ENCODE results near the gene EGFLAM.

The EGFLAM gene

GRCh38 chr5:38364825-38365224, 106.5 kb downstream of the EGFLAM start:
- H3K27me3 ChIP-seq, result no peaks in the 10 kb centered on the region; the same call in 1 of the 2 replicates
- no peak for DNase-seq
- TF ChIP-seq CTCF (IDR thresholded peaks at IDR 0.05; ENCODE audit: low read depth, low read length), result no peak

GRCh38 chr5:38367410-38367809, 109.1 kb downstream of the EGFLAM start:
- no peaks in the 10 kb centered on the region; the same call in 1 of the 2 replicates for H3K27me3 ChIP-seq

More at GRCh38 chr5:38364825-38365224, 106.5 kb downstream of the EGFLAM start:
- H3K4me1 ChIP-seq, result no peaks in the 10 kb centered on the region
- H3K36me3 ChIP-seq, result no peaks in the 10 kb centered on the region
- no peaks in the 10 kb centered on the region for H3K9me3 ChIP-seq
- no peak overlapping the region for H3K4me3 ChIP-seq (ENCODE audit: low read depth, low read length)

GRCh38 chr5:38367966-38368365, 109.6 kb downstream of the EGFLAM start:
- H3K9me3 ChIP-seq, result no peaks in the 10 kb centered on the region
- no peak for DNase-seq
- no peak overlapping the region for H3K4me3 ChIP-seq (ENCODE audit: low read depth, low read length)
- H3K27me3 ChIP-seq, result no peaks in the 10 kb centered on the region; the same call in 1 of the 2 replicates
- H3K36me3 ChIP-seq, result no peaks in the 10 kb centered on the region
- no peaks in the 10 kb centered on the region for H3K4me1 ChIP-seq
- no peak for TF ChIP-seq CTCF (IDR thresholded peaks at IDR 0.05; ENCODE audit: low read depth, low read length)

More at GRCh38 chr5:38367410-38367809, 109.1 kb downstream of the EGFLAM start:
- Histone ChIP-seq H3K4me1 (no peaks in the 10 kb centered on the region), H3K4me3 (ENCODE audit: low read depth, low read length) (no peak overlapping the region), H3K36me3 (no peaks in the 10 kb centered on the region), H3K9me3 (no peaks in the 10 kb centered on the region)
- TF ChIP-seq CTCF (IDR thresholded peaks at IDR 0.05; ENCODE audit: low read depth, low read length), result no peak
- peak; percentile 14 for DNase-seq

GRCh38 chr5:38369692-38370091, 111.3 kb downstream of the EGFLAM start:
- no peak for DNase-seq
- no peak for TF ChIP-seq CTCF (IDR thresholded peaks at IDR 0.05; ENCODE audit: low read depth, low read length)
- no peaks in the 10 kb centered on the region; the same call in 1 of the 2 replicates for H3K27me3 ChIP-seq

GRCh38 chr5:38370358-38371100, 112.2 kb downstream of the EGFLAM start:
- no peak for DNase-seq
- Histone ChIP-seq H3K36me3 (no peaks in the 10 kb centered on the region), H3K9me3 (no peaks in the 10 kb centered on the region), H3K4me3 (ENCODE audit: low read depth, low read length) (no peak overlapping the region), H3K4me1 (no peaks in the 10 kb centered on the region), H3K27me3 (no peaks in the 10 kb centered on the region)
- TF ChIP-seq CTCF (IDR thresholded peaks at IDR 0.05; ENCODE audit: low read depth, low read length), result no peak

More at GRCh38 chr5:38369692-38370091, 111.3 kb downstream of the EGFLAM start:
- Histone ChIP-seq H3K9me3 (no peaks in the 10 kb centered on the region), H3K4me3 (ENCODE audit: low read depth, low read length) (no peak overlapping the region), H3K4me1 (no peaks in the 10 kb centered on the region), H3K36me3 (no peaks in the 10 kb centered on the region)

- Histone ChIP-seq H3K36me3 (no peaks in the 10 kb centered on the region), H3K27me3 (no peaks in the 10 kb centered on the region), H3K9me3 (no peaks in the 10 kb centered on the region), H3K4me3 (ENCODE audit: low read depth, low read length) (no peak overlapping the region), H3K4me1 (no peaks in the 10 kb centered on the region)
- no peak for DNase-seq
- TF ChIP-seq CTCF (IDR thresholded peaks at IDR 0.05; ENCODE audit: low read depth, low read length), result no peak
Observed at GRCh38 chr5:38371596-38371995, 113.2 kb downstream of the EGFLAM start.
